Body of pancreas (tissue), 4 donors: ENCODE results near the gene TMEM89. TPM values are rescaled to one million over a fixed set of nuclear protein-coding genes. Genes with fewer than 3 reads are reported as not detected.
A peak's percentile ranks its signal among the peaks of the same experiment; 100 is the strongest.

Experiments
- ATAC-seq: fragments of 150-250 bp; one replicate; pipeline ENCODE4 v1.9.1; 2016
- DNase-seq, 4 donors: peaks; one replicate each; pipeline ENCODE4 v3.0.0-alpha.2; 2019
- H3K27ac ChIP-seq, 4 donors: fragments of 200-600 bp; sonication (generic); 1 replicate in 3 of 4; 2 replicates in 1 of 4; pipeline versions ENCODE4 v1.5.1 to v1.6.1; 2016 to 2019; ENCODE audit warnings: mild to moderate bottlenecking in 1 of 4, mixed read lengths in 1 of 4, moderate library complexity in 1 of 4
- H3K27me3 ChIP-seq, 2 donors: fragments of 200-600 bp; sonication (generic); one replicate each; pipeline ENCODE4 v1.6.0; 2016; ENCODE audit warnings: mild to moderate bottlenecking in 1 of 2
- H3K36me3 ChIP-seq, 2 donors: fragments of 200-600 bp; sonication (generic); replicated peaks in 1 of 2; 2 replicates each; pipeline ENCODE4 v1.5.1; 2016; ENCODE audit warnings: low read depth in 2 of 2; ENCODE audit not compliant: insufficient read depth in 1 of 2
- H3K4me1 ChIP-seq: fragments of 200-600 bp; sonication (generic); one replicate; pipeline ENCODE4 v1.6.0; 2016
- H3K4me3 ChIP-seq, 2 donors: fragments of 200-600 bp; sonication (generic); 1 replicate in 1 of 2; 2 replicates in 1 of 2; pipeline ENCODE4 v1.5.1; 2016 to 2019
- H3K9me3 ChIP-seq, 3 donors: fragments of 200-600 bp; sonication (generic); 1 replicate in 2 of 3; 2 replicates in 1 of 3; pipeline ENCODE4 v1.5.1; 2016
- POLR2A ChIP-seq, 3 donors: fragments of 450-650 bp; IDR thresholded peaks; one replicate each; pipeline ENCODE4 v1.6.1; 2016; ENCODE audit warnings: antibody characterized with exemption in 3 of 3, mild to moderate bottlenecking in 2 of 3
- WGBS, 2 donors: methylation state at CpG; one replicate each; pipeline ENCODE4 v1.1.5; 2017; 5-methylcytosine and 5-hydroxymethylcytosine counted together
- intact Hi-C: fragments of 100-400 bp; cut with DNase I; formaldehyde crosslinking; loops from one replicate; pipeline ENCODE4 v1.15.1; 2023
- total RNA-seq, 2 donors: library from RNA; depleted of rRNA; stranded (reverse); fragments of >200 nt; gene quantifications; one replicate each; pipeline ENCODE4 v1.1.0, GENCODE V29; 2016
- TF ChIP-seq, protein P1 (sequence below), 7 experiments: fragments of 450-650 bp in 4 of 7; fragments of 200-600 bp in 3 of 7; sonication (generic) in 3 of 7; IDR thresholded peaks; one replicate each; pipeline ENCODE4 v1.5.1; 2016 to 2019; ENCODE audit warnings: antibody characterized with exemption in 7 of 7

TMEM89 gene
- total RNA-seq, 2 donors from 2014 or later: not detected

- TF ChIP-seq, protein P1, sequence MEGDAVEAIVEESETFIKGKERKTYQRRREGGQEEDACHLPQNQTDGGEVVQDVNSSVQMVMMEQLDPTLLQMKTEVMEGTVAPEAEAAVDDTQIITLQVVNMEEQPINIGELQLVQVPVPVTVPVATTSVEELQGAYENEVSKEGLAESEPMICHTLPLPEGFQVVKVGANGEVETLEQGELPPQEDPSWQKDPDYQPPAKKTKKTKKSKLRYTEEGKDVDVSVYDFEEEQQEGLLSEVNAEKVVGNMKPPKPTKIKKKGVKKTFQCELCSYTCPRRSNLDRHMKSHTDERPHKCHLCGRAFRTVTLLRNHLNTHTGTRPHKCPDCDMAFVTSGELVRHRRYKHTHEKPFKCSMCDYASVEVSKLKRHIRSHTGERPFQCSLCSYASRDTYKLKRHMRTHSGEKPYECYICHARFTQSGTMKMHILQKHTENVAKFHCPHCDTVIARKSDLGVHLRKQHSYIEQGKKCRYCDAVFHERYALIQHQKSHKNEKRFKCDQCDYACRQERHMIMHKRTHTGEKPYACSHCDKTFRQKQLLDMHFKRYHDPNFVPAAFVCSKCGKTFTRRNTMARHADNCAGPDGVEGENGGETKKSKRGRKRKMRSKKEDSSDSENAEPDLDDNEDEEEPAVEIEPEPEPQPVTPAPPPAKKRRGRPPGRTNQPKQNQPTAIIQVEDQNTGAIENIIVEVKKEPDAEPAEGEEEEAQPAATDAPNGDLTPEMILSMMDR (IDR thresholded peaks at IDR 0.05): no peak
- no peak for TF ChIP-seq POLR2A (IDR thresholded peaks at IDR 0.05)
- WGBS, 2 donors: 54 to 73% methylated on average over 6 of the region's 6 CpGs
- no peaks in the 10 kb centered on the region for H3K9me3 ChIP-seq
- H3K4me1 ChIP-seq: peaks cover 13% of the 10 kb centered on the region
- H3K27me3 ChIP-seq: no peaks in the 10 kb centered on the region
- intact Hi-C loops: no loop called here
- DNase-seq (no peak), ATAC-seq (no peak)
- no peak overlapping the region for H3K27ac ChIP-seq
- H3K36me3 ChIP-seq: peaks cover 14 to 31% of the 10 kb centered on the region in 2 donors
- no peak overlapping the region for H3K4me3 ChIP-seq
These were observed 24.2 kb downstream of the TMEM89 start for GRCh38 chr3:48597408-48597800.

DNA sequence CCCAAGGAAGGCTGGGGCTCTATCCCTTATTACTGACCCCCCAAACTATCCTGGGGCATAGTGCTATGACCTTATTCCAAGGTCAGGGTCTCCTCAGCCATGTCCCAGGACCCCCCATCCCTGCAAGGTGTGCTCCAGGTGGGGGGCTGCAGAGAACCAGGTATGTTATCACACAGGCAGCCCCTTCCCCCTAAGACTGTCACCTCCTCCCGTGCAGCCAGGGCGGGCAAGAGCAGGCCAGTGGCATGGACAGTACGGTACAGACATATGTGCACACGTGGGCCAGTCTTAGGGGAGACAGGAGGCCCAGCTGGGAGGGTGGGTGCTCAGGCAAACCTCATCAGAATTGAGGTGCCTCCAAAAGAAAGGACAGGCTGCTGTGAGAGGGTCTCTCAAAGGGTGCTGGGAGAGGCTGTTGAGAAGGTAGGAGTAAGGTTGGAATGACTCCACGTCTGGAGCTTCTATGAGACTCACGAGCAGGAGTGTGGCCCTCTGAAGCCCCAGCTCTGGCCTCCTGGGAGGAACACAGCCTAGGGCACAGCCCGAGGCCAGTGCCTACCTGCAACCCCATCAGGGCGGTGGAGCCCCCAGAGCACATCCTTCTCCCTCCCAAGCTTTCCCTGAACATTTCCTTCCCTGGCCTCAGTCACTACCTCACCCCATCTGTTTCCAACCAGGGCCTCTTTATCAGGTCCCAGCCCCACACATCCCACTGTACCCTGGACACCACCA lies 24.7 kb downstream of the TMEM89 start:
- no peak for ATAC-seq
- intact Hi-C loops: no loop called here
- Histone ChIP-seq H3K4me1 (peaks cover 13% of the 10 kb centered on the region), H3K9me3 (no peaks in the 10 kb centered on the region), H3K27ac (no peak overlapping the region), H3K27me3 (no peaks in the 10 kb centered on the region), H3K4me3 (no peak overlapping the region), H3K36me3 (peaks cover 14 to 31% of the 10 kb centered on the region in 2 donors)
- TF ChIP-seq POLR2A (IDR thresholded peaks at IDR 0.05): no peak
- TF ChIP-seq, protein P1 (IDR thresholded peaks at IDR 0.05): no peak
- 60 to 66% methylated on average over 8 of the region's 8 CpGs for WGBS, 2 donors
- DNase-seq: no peak

- whole genome bisulfite sequencing, 2 donors: 66 to 70% methylated on average over 5 of the region's 5 CpGs
- Histone ChIP-seq H3K4me1 (peaks cover 13% of the 10 kb centered on the region), H3K9me3 (no peaks in the 10 kb centered on the region), H3K27ac (no peak overlapping the region), H3K36me3 (peaks cover 12 to 26% of the 10 kb centered on the region in 2 donors), H3K27me3 (no peaks in the 10 kb centered on the region), H3K4me3 (no peak overlapping the region)
- no peak for DNase-seq
- TF ChIP-seq, protein P1 (IDR thresholded peaks at IDR 0.05): no peak
- TF ChIP-seq POLR2A (IDR thresholded peaks at IDR 0.05): no peak
- no peak for ATAC-seq
- intact Hi-C loops: no loop called here
These were observed 25.4 kb downstream of the TMEM89 start for GRCh38 chr3:48596157-48596556.

DNA sequence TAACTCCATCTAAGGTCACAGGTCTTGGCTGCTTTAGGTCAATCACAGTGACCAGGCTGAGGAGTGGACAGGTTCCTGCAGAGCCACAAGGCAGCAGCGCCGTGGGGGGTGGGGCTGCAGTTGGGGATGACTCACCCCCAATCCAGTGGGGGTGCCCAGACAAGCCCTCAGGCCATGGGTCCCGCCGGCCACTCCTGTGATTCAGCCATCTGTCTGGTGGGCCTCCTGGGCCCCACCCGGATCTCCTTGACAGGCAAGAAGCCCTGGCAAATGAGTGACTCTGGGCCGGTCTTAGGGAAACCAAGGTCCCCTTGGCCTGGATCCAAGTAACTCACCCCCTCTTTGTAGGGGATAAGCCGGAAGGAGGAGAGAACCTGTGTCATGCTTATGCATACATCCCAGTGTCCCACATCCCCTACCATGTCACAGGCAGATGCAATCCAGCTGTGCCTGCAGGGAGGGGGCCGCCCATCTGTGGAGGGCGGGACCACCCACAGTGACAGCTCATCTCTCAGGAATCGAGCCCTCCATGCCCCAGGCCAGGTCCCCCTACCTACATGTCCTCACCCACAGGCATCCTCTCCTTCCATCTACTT lies 25.9 kb downstream of the TMEM89 start:
- no peaks in the 10 kb centered on the region for H3K27me3 ChIP-seq
- WGBS, 2 donors: 26 to 27% methylated on average over 9 to 10 of the region's 10 CpGs
- TF ChIP-seq, protein P1 (IDR thresholded peaks at IDR 0.05): no peak
- TF ChIP-seq POLR2A (IDR thresholded peaks at IDR 0.05): no peak
- H3K36me3 ChIP-seq: peaks cover 7 to 21% of the 10 kb centered on the region in 2 donors
- peak; percentile 22 for ATAC-seq
- no peak overlapping the region for H3K27ac ChIP-seq
- no peak overlapping the region for H3K4me3 ChIP-seq
- DNase-seq: peak; percentile 26 to 37 (median 28)
- no peaks in the 10 kb centered on the region for H3K9me3 ChIP-seq
- intact Hi-C loops: no loop called here
- H3K4me1 ChIP-seq: peaks cover 13% of the 10 kb centered on the region
